ENCODE data around the gene AHNAK2. TPM values are rescaled to one million over a fixed set of nuclear protein-coding genes. Genes with fewer than 3 reads are reported as not detected.
"Not testable (repeated sequence)": the region's sequence is repeated elsewhere in the genome, so short reads cannot be mapped to it uniquely, and the experiment has no call there.

Gene AHNAK2
- total RNA-seq, 2 donors from 2014 or later, result 3.6 to 5.2 TPM

- WGBS, 2 donors, result 57 to 59% methylated on average over 3 of the region's 3 CpGs
- intact Hi-C loops (cut with DNase I), result no loop called here
- no peak for DNase-seq
- Histone ChIP-seq H3K9me3 (no peaks in the 10 kb centered on the region), H3K27ac (no peak overlapping the region), H3K27me3 (no peaks in the 10 kb centered on the region), H3K4me1 (no peaks in the 10 kb centered on the region), H3K36me3 (replicated peaks in 1 of 2; ENCODE audit: insufficient read depth in 1 of 2, low read depth in 2 of 2) (no peaks in the 10 kb centered on the region), H3K4me3 (no peak overlapping the region)
- TF ChIP-seq POLR2A (IDR thresholded peaks at IDR 0.05), result no peak
- TF ChIP-seq, protein P1, sequence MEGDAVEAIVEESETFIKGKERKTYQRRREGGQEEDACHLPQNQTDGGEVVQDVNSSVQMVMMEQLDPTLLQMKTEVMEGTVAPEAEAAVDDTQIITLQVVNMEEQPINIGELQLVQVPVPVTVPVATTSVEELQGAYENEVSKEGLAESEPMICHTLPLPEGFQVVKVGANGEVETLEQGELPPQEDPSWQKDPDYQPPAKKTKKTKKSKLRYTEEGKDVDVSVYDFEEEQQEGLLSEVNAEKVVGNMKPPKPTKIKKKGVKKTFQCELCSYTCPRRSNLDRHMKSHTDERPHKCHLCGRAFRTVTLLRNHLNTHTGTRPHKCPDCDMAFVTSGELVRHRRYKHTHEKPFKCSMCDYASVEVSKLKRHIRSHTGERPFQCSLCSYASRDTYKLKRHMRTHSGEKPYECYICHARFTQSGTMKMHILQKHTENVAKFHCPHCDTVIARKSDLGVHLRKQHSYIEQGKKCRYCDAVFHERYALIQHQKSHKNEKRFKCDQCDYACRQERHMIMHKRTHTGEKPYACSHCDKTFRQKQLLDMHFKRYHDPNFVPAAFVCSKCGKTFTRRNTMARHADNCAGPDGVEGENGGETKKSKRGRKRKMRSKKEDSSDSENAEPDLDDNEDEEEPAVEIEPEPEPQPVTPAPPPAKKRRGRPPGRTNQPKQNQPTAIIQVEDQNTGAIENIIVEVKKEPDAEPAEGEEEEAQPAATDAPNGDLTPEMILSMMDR (IDR thresholded peaks at IDR 0.05), result no peak
- ATAC-seq, result no peak
These were observed 58.2 kb downstream of the AHNAK2 start for GRCh38 chr14:104919993-104920315.

DNA sequence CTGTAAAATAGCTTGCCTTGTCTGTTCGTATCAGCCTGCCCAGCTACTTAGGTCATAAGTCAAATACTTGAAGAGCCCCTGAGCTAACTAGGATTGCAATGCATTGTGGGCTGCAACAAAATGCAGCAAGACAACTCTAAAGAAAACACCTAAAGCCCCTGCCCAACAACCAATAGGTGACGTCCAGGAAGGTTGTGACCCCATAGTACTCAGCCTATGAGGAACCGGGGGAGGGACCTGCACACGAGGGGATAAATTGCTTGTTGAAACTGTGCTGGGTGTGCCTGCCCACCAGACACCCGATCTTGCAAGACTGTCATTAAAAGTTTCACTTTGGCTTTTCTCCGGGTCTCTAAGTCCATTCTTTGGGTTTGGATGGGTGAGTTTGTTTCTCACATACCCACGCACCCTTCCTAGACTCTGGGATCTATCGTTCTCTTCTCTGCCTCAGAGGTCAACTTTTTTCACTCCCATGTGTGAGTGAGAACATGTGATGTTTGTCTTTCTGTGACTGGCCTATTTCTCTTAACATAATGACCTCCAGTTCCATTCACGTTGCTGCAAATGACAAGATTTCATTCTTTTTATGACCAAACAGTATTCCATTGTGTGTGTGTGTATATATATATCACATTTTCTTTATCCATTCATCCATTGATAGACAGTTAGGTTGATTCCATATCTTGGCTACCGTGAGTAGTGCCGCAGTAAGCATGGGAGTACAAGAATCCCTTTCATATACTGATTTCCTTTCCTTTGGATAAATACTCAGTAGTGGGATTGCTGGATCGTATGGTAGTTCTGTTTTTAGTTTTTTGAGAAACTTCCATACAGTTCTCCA lies 58.8 kb downstream of the AHNAK2 start:
- H3K4me3 ChIP-seq; intact Hi-C loops (cut with DNase I); H3K27ac ChIP-seq; H3K9me3 ChIP-seq; DNase-seq; H3K4me1 ChIP-seq; ATAC-seq; H3K36me3 ChIP-seq (replicated peaks in 1 of 2; ENCODE audit: insufficient read depth in 1 of 2, low read depth in 2 of 2); H3K27me3 ChIP-seq: not testable (repeated sequence)
- WGBS, 2 donors, result 71 to 74% methylated on average over 11 to 12 of the region's 12 CpGs

DNA sequence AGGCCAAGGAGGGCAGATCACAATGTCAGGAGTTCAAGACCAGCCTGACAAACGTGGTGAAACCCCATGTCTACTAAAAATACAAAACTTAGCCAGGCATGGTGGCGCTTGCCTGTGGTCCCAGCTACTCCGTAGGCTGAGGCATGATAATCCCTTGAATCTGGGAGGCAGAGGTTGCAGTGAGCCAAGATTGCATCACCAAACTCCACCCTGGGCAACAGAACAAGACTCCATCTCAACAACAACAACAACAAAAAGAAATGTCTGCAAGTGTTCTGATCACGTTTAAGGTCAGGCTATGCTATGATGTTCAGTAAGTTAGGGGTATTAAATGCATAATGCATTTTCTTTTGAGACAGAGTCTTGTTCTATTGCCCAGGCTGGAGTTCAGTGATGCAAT lies 60.2 kb downstream of the AHNAK2 start:
- intact Hi-C loops (cut with DNase I), result no loop called here
- H3K9me3 ChIP-seq, result no peaks in the 10 kb centered on the region
- TF ChIP-seq, protein P1 (IDR thresholded peaks at IDR 0.05), result no peak
- no peak for TF ChIP-seq POLR2A (IDR thresholded peaks at IDR 0.05)
- no peaks in the 10 kb centered on the region for H3K4me1 ChIP-seq
- no peak for ATAC-seq
- no peak overlapping the region for H3K27ac ChIP-seq
- WGBS, 2 donors, result 56 to 59% methylated on average over 2 to 4 of the region's 4 CpGs
- no peak for DNase-seq
- no peaks in the 10 kb centered on the region for H3K36me3 ChIP-seq (replicated peaks in 1 of 2; ENCODE audit: insufficient read depth in 1 of 2, low read depth in 2 of 2)
- H3K4me3 ChIP-seq, result no peak overlapping the region
- no peaks in the 10 kb centered on the region for H3K27me3 ChIP-seq

- no peak overlapping the region for H3K27ac ChIP-seq
- DNase-seq (no peak), ATAC-seq (no peak)
- no peak overlapping the region for H3K4me3 ChIP-seq
- no peaks in the 10 kb centered on the region for H3K36me3 ChIP-seq (replicated peaks in 1 of 2; ENCODE audit: insufficient read depth in 1 of 2, low read depth in 2 of 2)
- TF ChIP-seq POLR2A (IDR thresholded peaks at IDR 0.05), result no peak
- TF ChIP-seq, protein P1 (IDR thresholded peaks at IDR 0.05), result no peak
- intact Hi-C loops (cut with DNase I), result no loop called here
- no peaks in the 10 kb centered on the region for H3K27me3 ChIP-seq
- H3K9me3 ChIP-seq, result no peaks in the 10 kb centered on the region
- no peaks in the 10 kb centered on the region for H3K4me1 ChIP-seq
- whole genome bisulfite sequencing, 2 donors, result 80 to 85% methylated on average over 9 of the region's 9 CpGs
These were observed 61.1 kb downstream of the AHNAK2 start for GRCh38 chr14:104917116-104917515.

DNA sequence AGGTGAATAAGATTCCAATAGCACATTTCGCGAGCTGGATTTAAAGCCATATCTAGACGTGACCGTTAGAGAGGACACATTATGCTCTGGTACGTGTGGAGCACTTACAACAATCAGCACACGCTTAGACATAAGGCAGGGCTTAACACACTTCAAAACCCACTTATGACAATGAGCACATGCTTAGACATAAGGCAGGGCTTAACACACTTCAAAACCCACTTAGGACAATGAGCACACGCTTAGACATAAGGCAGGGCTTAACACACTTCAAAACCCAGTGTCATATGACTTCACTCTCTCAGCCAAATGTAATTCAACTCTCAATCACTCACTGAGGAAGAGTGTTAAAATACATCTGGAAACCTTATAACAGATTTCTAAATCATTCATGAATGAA lies 64.7 kb downstream of the AHNAK2 start:
- no peaks in the 10 kb centered on the region for H3K36me3 ChIP-seq (replicated peaks in 1 of 2; ENCODE audit: insufficient read depth in 1 of 2, low read depth in 2 of 2)
- ATAC-seq (no peak), DNase-seq (no peak)
- H3K9me3 ChIP-seq, result no peaks in the 10 kb centered on the region
- no peaks in the 10 kb centered on the region for H3K27me3 ChIP-seq
- no peak overlapping the region for H3K4me3 ChIP-seq
- no peak for TF ChIP-seq POLR2A (IDR thresholded peaks at IDR 0.05)
- TF ChIP-seq, protein P1 (IDR thresholded peaks at IDR 0.05), result no peak
- no peak overlapping the region for H3K27ac ChIP-seq
- WGBS, 2 donors, result 82 to 86% methylated on average over 7 of the region's 7 CpGs
- H3K4me1 ChIP-seq, result no peaks in the 10 kb centered on the region
- intact Hi-C loops (cut with DNase I), result no loop called here

All from body of pancreas (tissue), 4 donors.